IMR-90 (cell line): ENCODE results near the gene IGSF10. TPM values are rescaled to one million over a fixed set of nuclear protein-coding genes. Genes with fewer than 3 reads are reported as not detected.

Source experiments
- ATAC-seq: fragments of 200-7000 bp; cut with Tn5 transposase; 2 replicates; pipeline ENCODE4 v1.9.1; 2020; ENCODE audit warnings: low read depth, mild to moderate bottlenecking, moderate library complexity
- BruUV-seq: library from RNA; stranded (reverse); fragments of 400-500 nt; replicated peaks from 2 replicates; lab custom pipeline; 2021; lab: Mats Ljungman, UMichigan
- CTCF ChIA-PET: fragments of 300-600 bp; formaldehyde crosslinking; extraction: SDS; loops from one replicate; lab custom pipeline; 2021; ENCODE audit warnings: antibody characterized with exemption; lab: Yijun Ruan, JAX
- POLR2A ChIA-PET: fragments of 300-600 bp; sonication (Branson Sonifier 250); formaldehyde crosslinking; loops from one replicate; lab custom pipeline; 2022; ENCODE audit warnings: antibody characterized with exemption; ENCODE audit not compliant: unreplicated experiment; lab: Charles Lee
- DNase-seq: peaks from one replicate; pipeline ENCODE4 v3.0.0; 2013
- H2AFZ ChIP-seq: replicated peaks from 2 replicates; pipeline ENCODE3; 2013; ENCODE audit warnings: low read length, mild to moderate bottlenecking; ENCODE audit not compliant: poor library complexity
- H2AK5ac ChIP-seq: 2 replicates; pipeline ENCODE4 v1.6.1; 2013; ENCODE audit warnings: low read depth, low read length, inconsistent platforms
- H2AK9ac ChIP-seq: replicated peaks from 2 replicates; pipeline ENCODE3; 2013; ENCODE audit warnings: mild to moderate bottlenecking, low read depth, low read length, moderate library complexity; ENCODE audit not compliant: poor library complexity
- H2BK120ac ChIP-seq: 2 replicates; pipeline ENCODE4 v1.6.1; 2013; ENCODE audit warnings: low read depth, low read length, inconsistent platforms
- H2BK15ac ChIP-seq: 3 replicates; pipeline ENCODE4 v1.6.1; 2013; ENCODE audit warnings: low read depth, low read length, inconsistent platforms
- H2BK20ac ChIP-seq: 2 replicates; pipeline ENCODE4 v1.6.1; 2013; ENCODE audit warnings: low read depth, mild to moderate bottlenecking, inconsistent platforms, low read length, moderate library complexity
- H2BK5ac ChIP-seq: 2 replicates; pipeline ENCODE4 v1.6.1; 2013; ENCODE audit warnings: mild to moderate bottlenecking, low read depth, low read length, inconsistent platforms; ENCODE audit not compliant: poor library complexity, severe bottlenecking
- H3K14ac ChIP-seq: replicated peaks from 2 replicates; pipeline ENCODE4 v1.6.1; 2013; ENCODE audit warnings: low read depth, low read length, inconsistent platforms
- H3K18ac ChIP-seq: 2 replicates; pipeline ENCODE4 v1.6.1; 2013; ENCODE audit warnings: low read depth, low read length, control low read depth
- H3K23ac ChIP-seq: 2 replicates; pipeline ENCODE4 v1.6.1; 2013; ENCODE audit warnings: low read depth, low read length, inconsistent platforms
- H3K27ac ChIP-seq: 2 replicates; pipeline ENCODE4 v1.5.1; 2013; ENCODE audit warnings: mild to moderate bottlenecking, control low read depth, low read length; ENCODE audit not compliant: insufficient read depth
- H3K27me3 ChIP-seq: 2 replicates; pipeline ENCODE4 v1.6.1; 2013; ENCODE audit warnings: low read length; ENCODE audit not compliant: control insufficient read depth, insufficient read depth
- H3K36me3 ChIP-seq: 2 replicates; pipeline ENCODE4 v1.6.1; 2013; ENCODE audit warnings: low read length, mixed read lengths; ENCODE audit not compliant: control insufficient read depth, insufficient read depth
- H3K4ac ChIP-seq: 2 replicates; pipeline ENCODE4 v1.6.1; 2013; ENCODE audit warnings: low read depth, low read length, inconsistent platforms
- H3K4me1 ChIP-seq: 2 replicates; pipeline ENCODE4 v1.6.1; 2013; ENCODE audit warnings: low read length, mixed read lengths; ENCODE audit not compliant: control insufficient read depth, insufficient read depth
- H3K4me2 ChIP-seq: 2 replicates; pipeline ENCODE4 v1.6.1; 2013; ENCODE audit warnings: low read depth, mild to moderate bottlenecking, control low read depth, low read length, moderate library complexity
- H3K4me3 ChIP-seq: 2 replicates; pipeline ENCODE4 v1.5.1; 2013; ENCODE audit warnings: low read depth, mild to moderate bottlenecking, control low read depth, low read length, moderate library complexity; ENCODE audit not compliant: insufficient read depth
- H3K56ac ChIP-seq: 2 replicates; pipeline ENCODE4 v1.6.1; 2013; ENCODE audit warnings: low read length, inconsistent platforms; ENCODE audit not compliant: insufficient read depth; ENCODE audit errors: extremely low read depth
- H3K79me1 ChIP-seq, 2 experiments: 2 replicates each; pipeline ENCODE4 v1.6.1; 2013; ENCODE audit warnings: low read length in 2 of 2, inconsistent platforms in 1 of 2, low read depth in 1 of 2
- H3K9ac ChIP-seq: 2 replicates; pipeline ENCODE4 v1.6.1; 2013; ENCODE audit warnings: low read depth, low read length, control low read depth
- H3K9me1 ChIP-seq: 2 replicates; pipeline ENCODE4 v1.6.1; 2013; ENCODE audit warnings: low read length, inconsistent platforms; ENCODE audit not compliant: insufficient read depth
- H3K9me3 ChIP-seq: 2 replicates; pipeline ENCODE4 v1.6.1; 2013; ENCODE audit warnings: low read length; ENCODE audit not compliant: control insufficient read depth, insufficient read depth
- H4K20me1 ChIP-seq: 2 replicates; pipeline ENCODE4 v1.6.1; 2013; ENCODE audit warnings: low read length, inconsistent platforms; ENCODE audit not compliant: insufficient read depth
- H4K5ac ChIP-seq: 2 replicates; pipeline ENCODE4 v1.6.1; 2013; ENCODE audit warnings: mild to moderate bottlenecking, low read depth, low read length, control low read depth
- H4K8ac ChIP-seq, 2 experiments: 2 replicates each; pipeline ENCODE4 v1.6.1; 2013; ENCODE audit warnings: low read depth in 2 of 2, low read length in 2 of 2, control low read depth in 1 of 2, inconsistent platforms in 1 of 2
- H4K91ac ChIP-seq: 2 replicates; pipeline ENCODE4 v1.6.1; 2013; ENCODE audit warnings: low read depth, low read length, inconsistent platforms; ENCODE audit not compliant: insufficient read depth
- ELK1 ChIP-seq: fragments of 150-350 bp; IDR thresholded peaks from 2 replicates; pipeline ENCODE4 v1.6.1; 2016; ENCODE audit warnings: low read depth, mild to moderate bottlenecking, low read length, moderate library complexity, borderline replicate concordance
- RAD21 ChIP-seq: IDR thresholded peaks from 2 replicates; pipeline ENCODE4 v1.6.1; 2012; ENCODE audit warnings: low read length, improper control_type of control experiment
- RCOR1 ChIP-seq: IDR thresholded peaks from 2 replicates; pipeline ENCODE4 v1.6.1; 2012; ENCODE audit warnings: mild to moderate bottlenecking, low read length, improper control_type of control experiment; ENCODE audit not compliant: insufficient replicate concordance
- WGBS, 2 experiments: methylation state at CpG; one replicate each; pipeline versions ENCODE4 v1.1.5 to v1.1.7; 2013; ENCODE audit warnings: missing lambda C conversion rate in 2 of 2; ENCODE audit not compliant: insufficient read length in 1 of 2; ENCODE audit errors: extremely low coverage in 2 of 2; 5-methylcytosine and 5-hydroxymethylcytosine counted together
- dilution Hi-C: fragments of 300-500 bp; cut with HindIII; formaldehyde crosslinking; loops from one replicate; pipeline ENCODE4 v1.14.3; 2018; ENCODE audit warnings: low sequenced_read_pairs; ENCODE audit not compliant: unreplicated experiment
- in situ Hi-C: fragments of 300-500 bp; cut with MboI; formaldehyde crosslinking; loops from 3 replicates; pipeline ENCODE4 v1.14.3; 2019; ENCODE audit warnings: low sequenced_read_pairs, inconsistent platforms, mixed read lengths
- intact Hi-C: fragments of 100-400 bp; cut with micrococcal nuclease; formaldehyde crosslinking; loops from 2 replicates; pipeline ENCODE4 v1.10.0; 2022
- polyA plus RNA-seq, 3 experiments: library from polyadenylated mRNA; depleted of rRNA; stranded (reverse); fragments of >200 nt; gene quantifications; 2 replicates each; pipeline ENCODE4 v1.2.3, GENCODE V29; 2012; ENCODE audit warnings: low replicate concordance in 1 of 3
- total RNA-seq: library from RNA; depleted of rRNA; stranded (reverse); fragments of >200 nt; gene quantifications from 2 replicates; pipeline ENCODE4 v1.2.3, GENCODE V29; 2012

Gene IGSF10
- total and polyA plus RNA-seq, 2 of the 4 experiments (the other 2 are of a cell fraction) = under 0.01 to 0.07 TPM

- H3K27me3 ChIP-seq = no peaks in the 10 kb centered on the region
- H3K14ac ChIP-seq = no peak overlapping the region
- no peak for DNase-seq
These were observed 19.9 kb downstream of the IGSF10 start for GRCh38 chr3:151440940-151441339.

More at GRCh38 chr3:151440940-151441339, 19.9 kb downstream of the IGSF10 start:
- no peak overlapping the region for H2BK20ac ChIP-seq
- no peak overlapping the region for H2BK120ac ChIP-seq
- H2BK5ac ChIP-seq = no peak overlapping the region
- no peaks in the 10 kb centered on the region for H4K20me1 ChIP-seq
- H2AK5ac ChIP-seq = no peak overlapping the region
- H3K56ac ChIP-seq = no peak overlapping the region
- no peak overlapping the region for H3K4ac ChIP-seq
- WGBS, 2 experiments = 100% methylated on average over 1 of the region's 1 CpG; no CpG with 5 or more reads in 1 of the 2 experiments
- no peak overlapping the region for H3K9ac ChIP-seq
- H4K91ac ChIP-seq = no peak overlapping the region
- no peaks in the 10 kb centered on the region for H3K79me1 ChIP-seq
- no peak for ATAC-seq
- no TSS peak for BruUV-seq
- ChIA-PET CTCF (interaction anchor here (0.7 to 1.5 kb wide), 3 partner anchors 10 to 398 kb away, joined by 3 to 5 read pairs (median 3); no protein-coding TSS in a partner anchor), POLR2A (no interaction called here)
- H3K4me1 ChIP-seq = no peaks in the 10 kb centered on the region
- H2BK15ac ChIP-seq = no peak overlapping the region
- TF ChIP-seq RCOR1 = no peak
- TF ChIP-seq RAD21 = no peak
- TF ChIP-seq ELK1 = no peak
- intact Hi-C loops = no loop called here
- dilution Hi-C loops = no loop called here
- H3K36me3 ChIP-seq = no peaks in the 10 kb centered on the region
- in situ Hi-C loops = no loop called here
- H3K9me3 ChIP-seq = no peaks in the 10 kb centered on the region
- H2AK9ac ChIP-seq = no peak overlapping the region
- no peak overlapping the region for H3K4me2 ChIP-seq
- H4K8ac ChIP-seq = no peak overlapping the region
- no peaks in the 10 kb centered on the region for H3K9me1 ChIP-seq
- no peak overlapping the region for H3K18ac ChIP-seq
- no peak overlapping the region for H4K5ac ChIP-seq
- no peak overlapping the region for H3K4me3 ChIP-seq
- no peak overlapping the region for H3K23ac ChIP-seq
- H3K27ac ChIP-seq = no peak overlapping the region
- H2AFZ ChIP-seq = no peak overlapping the region
